ENCODE measurements around the gene SAMD13. TPM values are rescaled to one million over a fixed set of nuclear protein-coding genes. Genes with fewer than 3 reads are reported as not detected.

SAMD13 gene
- total RNA-seq: 9.1 TPM
- 1 to 10 TPM; 6.5 to 8.8 (median 8.0) TPM for polyA plus RNA-seq (ENCODE audit: insufficient read depth in 1 of 8, insufficient read length in 8 of 8, low replicate concordance in 1 of 8)
- long read RNA-seq, donor 1, partial matches to known transcripts: 0 of 1 reads
- long read RNA-seq, donor 1, other reads (novel, unspliced or antisense): 0 of 1 reads
- long read RNA-seq, donor 2: 0 reads
- long read RNA-seq, donor 3, partial matches to known transcripts: 0 of 2 reads
- long read RNA-seq, donor 3, other reads (novel, unspliced or antisense): 0 of 2 reads
- long read RNA-seq, donor 4, partial matches to known transcripts: 0 of 2 reads
- long read RNA-seq, donor 4, other reads (novel, unspliced or antisense): 0 of 2 reads
- long read RNA-seq, donor 5, partial matches to known transcripts: 0 of 2 reads
- long read RNA-seq, donor 5, other reads (novel, unspliced or antisense): 0 of 2 reads
- long read RNA-seq, donor 6, partial matches to known transcripts: 0 of 6 reads
- long read RNA-seq, donor 6, other reads (novel, unspliced or antisense): 0 of 6 reads
- long read RNA-seq, donor 7, partial matches to known transcripts: 0 of 3 reads
- long read RNA-seq, donor 7, other reads (novel, unspliced or antisense): 0 of 3 reads
- long read RNA-seq, donor 8, partial matches to known transcripts: 0 of 1 reads
- long read RNA-seq, donor 8, other reads (novel, unspliced or antisense): 0 of 1 reads
- long read RNA-seq, donor 9, partial matches to known transcripts: 0 of 4 reads
- long read RNA-seq, donor 9, other reads (novel, unspliced or antisense): 0 of 4 reads
- long read RNA-seq, donor 10, partial matches to known transcripts: 0 of 4 reads
- long read RNA-seq, donor 10, other reads (novel, unspliced or antisense): 0 of 4 reads
- long read RNA-seq, donor 11, partial matches to known transcripts: 0 of 1 reads
- long read RNA-seq, donor 11, other reads (novel, unspliced or antisense): 0 of 1 reads

GRCh38 chr1:84301004-84301784 is at the start of gene SAMD13:
TSS of gene SAMD13 (plus strand) at chr1:84301708. CDS start at chr1:84303235, 1,527 bp downstream.
- WGBS (ENCODE audit: insufficient coverage): 0% methylated on average over 1 of the region's 5 CpGs
- no peaks in the 10 kb centered on the region for H3K36me3 ChIP-seq (ENCODE audit: control insufficient read depth, insufficient read depth, low read length)
- no peaks in the 10 kb centered on the region for H3K9me3 ChIP-seq (replicated peaks; ENCODE audit: control insufficient read depth, low read depth, low read length)
- peaks cover 24% of the 10 kb centered on the region for H3K4me1 ChIP-seq (ENCODE audit: control insufficient read depth, insufficient read depth, low read length)
- H3K27ac ChIP-seq (ENCODE audit: low read length): peak within 1 kb of the TSS; percentile 90
- DNase-seq: peak; percentile 95
- H3K27me3 ChIP-seq (ENCODE audit: control insufficient read depth, insufficient read depth, low read length): no peaks in the 10 kb centered on the region
- peak within 1 kb of the TSS; percentile 32 for H3K4me3 ChIP-seq (ENCODE audit: low read length)

- Histone ChIP-seq H3K9me3 (replicated peaks; ENCODE audit: control insufficient read depth, low read depth, low read length) (no peaks in the 10 kb centered on the region), H3K27ac (ENCODE audit: low read length) (no peak overlapping the region), H3K4me3 (ENCODE audit: low read length) (no peak overlapping the region), H3K4me1 (ENCODE audit: control insufficient read depth, insufficient read depth, low read length) (peaks cover 4% of the 10 kb centered on the region), H3K36me3 (ENCODE audit: control insufficient read depth, insufficient read depth, low read length) (no peaks in the 10 kb centered on the region), H3K27me3 (ENCODE audit: control insufficient read depth, insufficient read depth, low read length) (no peaks in the 10 kb centered on the region)
- DNase-seq: no peak
- no CpG with 5 or more reads among the region's 2 CpGs for WGBS (ENCODE audit: insufficient coverage)
Measured at GRCh38 chr1:84253036-84253435, 48.5 kb upstream of the SAMD13 start.

GRCh38 chr1:84253891-84254290 is 47.6 kb upstream of the SAMD13 start:
- Histone ChIP-seq H3K4me1 (ENCODE audit: control insufficient read depth, insufficient read depth, low read length) (peaks cover 4% of the 10 kb centered on the region), H3K36me3 (ENCODE audit: control insufficient read depth, insufficient read depth, low read length) (no peaks in the 10 kb centered on the region), H3K27me3 (ENCODE audit: control insufficient read depth, insufficient read depth, low read length) (no peaks in the 10 kb centered on the region), H3K9me3 (replicated peaks; ENCODE audit: control insufficient read depth, low read depth, low read length) (no peaks in the 10 kb centered on the region), H3K27ac (ENCODE audit: low read length) (no peak overlapping the region), H3K4me3 (ENCODE audit: low read length) (no peak overlapping the region)
- WGBS (ENCODE audit: insufficient coverage): 50% methylated on average over 4 of the region's 4 CpGs
- peak; percentile 44 for DNase-seq

- WGBS (ENCODE audit: insufficient coverage): 100% methylated on average over 1 of the region's 2 CpGs
- Histone ChIP-seq H3K27me3 (ENCODE audit: control insufficient read depth, insufficient read depth, low read length) (no peaks in the 10 kb centered on the region), H3K27ac (ENCODE audit: low read length) (no peak overlapping the region), H3K4me3 (ENCODE audit: low read length) (no peak overlapping the region), H3K36me3 (ENCODE audit: control insufficient read depth, insufficient read depth, low read length) (no peaks in the 10 kb centered on the region), H3K4me1 (ENCODE audit: control insufficient read depth, insufficient read depth, low read length) (peaks cover 4% of the 10 kb centered on the region), H3K9me3 (replicated peaks; ENCODE audit: control insufficient read depth, low read depth, low read length) (no peaks in the 10 kb centered on the region)
- DNase-seq: no peak
Measured at GRCh38 chr1:84254703-84255238, 46.7 kb upstream of the SAMD13 start.

GRCh38 chr1:84255582-84255981 is 45.9 kb upstream of the SAMD13 start:
- no peak overlapping the region for H3K27ac ChIP-seq (ENCODE audit: low read length)
- peaks cover 4% of the 10 kb centered on the region for H3K4me1 ChIP-seq (ENCODE audit: control insufficient read depth, insufficient read depth, low read length)
- DNase-seq: no peak
- no peak overlapping the region for H3K4me3 ChIP-seq (ENCODE audit: low read length)
- no peaks in the 10 kb centered on the region for H3K27me3 ChIP-seq (ENCODE audit: control insufficient read depth, insufficient read depth, low read length)
- no peaks in the 10 kb centered on the region for H3K36me3 ChIP-seq (ENCODE audit: control insufficient read depth, insufficient read depth, low read length)
- H3K9me3 ChIP-seq (replicated peaks; ENCODE audit: control insufficient read depth, low read depth, low read length): no peaks in the 10 kb centered on the region

- DNase-seq: no peak
- Histone ChIP-seq H3K4me1 (ENCODE audit: control insufficient read depth, insufficient read depth, low read length) (peaks cover 4% of the 10 kb centered on the region), H3K4me3 (ENCODE audit: low read length) (no peak overlapping the region), H3K9me3 (replicated peaks; ENCODE audit: control insufficient read depth, low read depth, low read length) (no peaks in the 10 kb centered on the region), H3K27me3 (ENCODE audit: control insufficient read depth, insufficient read depth, low read length) (no peaks in the 10 kb centered on the region), H3K36me3 (ENCODE audit: control insufficient read depth, insufficient read depth, low read length) (no peaks in the 10 kb centered on the region), H3K27ac (ENCODE audit: low read length) (no peak overlapping the region)
- 67% methylated on average over 2 of the region's 2 CpGs for WGBS (ENCODE audit: insufficient coverage)
Measured at GRCh38 chr1:84257617-84258016, 43.9 kb upstream of the SAMD13 start.

- Histone ChIP-seq H3K36me3 (ENCODE audit: control insufficient read depth, insufficient read depth, low read length) (no peaks in the 10 kb centered on the region), H3K4me1 (ENCODE audit: control insufficient read depth, insufficient read depth, low read length) (no peaks in the 10 kb centered on the region), H3K27ac (ENCODE audit: low read length) (no peak overlapping the region), H3K4me3 (ENCODE audit: low read length) (no peak overlapping the region), H3K27me3 (ENCODE audit: control insufficient read depth, insufficient read depth, low read length) (no peaks in the 10 kb centered on the region), H3K9me3 (replicated peaks; ENCODE audit: control insufficient read depth, low read depth, low read length) (no peaks in the 10 kb centered on the region)
- WGBS (ENCODE audit: insufficient coverage): 100% methylated on average over 1 of the region's 2 CpGs
- no peak for DNase-seq
Measured at GRCh38 chr1:84259376-84259775, 42.1 kb upstream of the SAMD13 start.

GRCh38 chr1:84259989-84260388 is 41.5 kb upstream of the SAMD13 start:
- Histone ChIP-seq H3K27ac (ENCODE audit: low read length) (no peak overlapping the region), H3K36me3 (ENCODE audit: control insufficient read depth, insufficient read depth, low read length) (no peaks in the 10 kb centered on the region), H3K27me3 (ENCODE audit: control insufficient read depth, insufficient read depth, low read length) (no peaks in the 10 kb centered on the region), H3K4me3 (ENCODE audit: low read length) (no peak overlapping the region), H3K4me1 (ENCODE audit: control insufficient read depth, insufficient read depth, low read length) (no peaks in the 10 kb centered on the region), H3K9me3 (replicated peaks; ENCODE audit: control insufficient read depth, low read depth, low read length) (no peaks in the 10 kb centered on the region)
- DNase-seq: no peak
- 100% methylated on average over 1 of the region's 2 CpGs for WGBS (ENCODE audit: insufficient coverage)

- Histone ChIP-seq H3K4me3 (ENCODE audit: low read length) (no peak overlapping the region), H3K27ac (ENCODE audit: low read length) (no peak overlapping the region), H3K27me3 (ENCODE audit: control insufficient read depth, insufficient read depth, low read length) (no peaks in the 10 kb centered on the region), H3K36me3 (ENCODE audit: control insufficient read depth, insufficient read depth, low read length) (no peaks in the 10 kb centered on the region), H3K4me1 (ENCODE audit: control insufficient read depth, insufficient read depth, low read length) (no peaks in the 10 kb centered on the region), H3K9me3 (replicated peaks; ENCODE audit: control insufficient read depth, low read depth, low read length) (no peaks in the 10 kb centered on the region)
- no peak for DNase-seq
- no CpG with 5 or more reads among the region's 3 CpGs for WGBS (ENCODE audit: insufficient coverage)
Measured at GRCh38 chr1:84260852-84261518, 40.5 kb upstream of the SAMD13 start.
